Activated naive CD8-positive, alpha-beta T cell (primary cell): ENCODE results near the gene CD83.
A peak's percentile ranks its signal among the peaks of the same experiment; 100 is the strongest.
"Not testable (repeated sequence)": the region's sequence is repeated elsewhere in the genome, so short reads cannot be mapped to it uniquely, and the experiment has no call there.

Experiments used
- H3K27ac Mint-ChIP-seq: one replicate; pipeline ENCODE4 v1.8.0; 2021; ENCODE audit warnings: mixed read lengths
- H3K27me3 Mint-ChIP-seq: one replicate; pipeline ENCODE4 v1.8.0; 2021; ENCODE audit warnings: mixed read lengths
- H3K36me3 Mint-ChIP-seq: one replicate; pipeline ENCODE4 v1.8.0; 2021; ENCODE audit warnings: mixed read lengths
- H3K4me1 Mint-ChIP-seq: one replicate; pipeline ENCODE4 v1.8.0; 2021; ENCODE audit warnings: low read depth, mixed read lengths
- H3K4me3 Mint-ChIP-seq: one replicate; pipeline ENCODE4 v1.8.0; 2021; ENCODE audit warnings: mild to moderate bottlenecking, mixed read lengths
- H3K9me3 Mint-ChIP-seq: one replicate; pipeline ENCODE4 v1.8.0; 2021; ENCODE audit warnings: low read depth, mixed read lengths

CD83 gene, protein sequence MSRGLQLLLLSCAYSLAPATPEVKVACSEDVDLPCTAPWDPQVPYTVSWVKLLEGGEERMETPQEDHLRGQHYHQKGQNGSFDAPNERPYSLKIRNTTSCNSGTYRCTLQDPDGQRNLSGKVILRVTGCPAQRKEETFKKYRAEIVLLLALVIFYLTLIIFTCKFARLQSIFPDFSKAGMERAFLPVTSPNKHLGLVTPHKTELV

GRCh38 chr6:14117158-14118090 lies at the start of gene CD83:
Gene CD83 (plus strand): TSS chr6:14117772. CDS start chr6:14117812, 40 bp downstream.
- peaks cover 40% of the 10 kb centered on the region for H3K4me1 Mint-ChIP-seq

GRCh38 chr6:14068133-14068532 lies 49.4 kb upstream of the CD83 start:
- Mint-ChIP-seq H3K36me3 (no peaks in the 10 kb centered on the region), H3K27ac (no peak overlapping the region), H3K4me1 (peaks cover 2% of the 10 kb centered on the region), H3K4me3 (no peak overlapping the region), H3K27me3 (no peaks in the 10 kb centered on the region), H3K9me3 (no peaks in the 10 kb centered on the region)

More at GRCh38 chr6:14117158-14118090, at the start of gene CD83:
- peaks cover 14% of the 10 kb centered on the region for H3K36me3 Mint-ChIP-seq
- no peaks in the 10 kb centered on the region for H3K9me3 Mint-ChIP-seq
- no peaks in the 10 kb centered on the region for H3K27me3 Mint-ChIP-seq
- H3K27ac Mint-ChIP-seq = peak within 1 kb of the TSS; percentile 93
- peak within 1 kb of the TSS; percentile 90 for H3K4me3 Mint-ChIP-seq

DNA sequence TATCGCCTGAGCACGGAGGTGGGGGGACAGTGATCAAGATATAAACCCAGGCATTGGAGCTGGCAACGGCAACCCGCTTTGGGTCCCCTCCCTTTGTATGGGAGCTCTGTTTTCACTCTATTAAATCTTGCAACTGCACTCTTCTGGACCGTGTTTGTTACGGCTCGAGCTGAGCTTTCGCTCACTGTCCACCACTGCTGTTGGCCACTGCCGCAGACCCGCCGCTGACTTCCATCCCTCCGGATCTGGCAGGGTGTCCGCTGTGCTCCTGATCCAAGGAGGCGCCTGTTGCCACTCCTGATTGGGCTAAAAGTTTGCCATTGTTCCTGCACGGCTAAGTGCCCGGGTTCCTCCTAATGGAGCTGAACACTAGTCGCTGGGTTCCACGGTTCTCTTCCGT lies 48.9 kb upstream of the CD83 start:
- Mint-ChIP-seq H3K27me3 (no peaks in the 10 kb centered on the region), H3K4me3 (no peak overlapping the region), H3K9me3 (no peaks in the 10 kb centered on the region), H3K36me3 (no peaks in the 10 kb centered on the region), H3K27ac (no peak overlapping the region), H3K4me1 (peaks cover 4% of the 10 kb centered on the region)

- H3K27me3 Mint-ChIP-seq = no peaks in the 10 kb centered on the region
- H3K4me1 Mint-ChIP-seq = peaks cover 20% of the 10 kb centered on the region
- no peak overlapping the region for H3K4me3 Mint-ChIP-seq
- no peak overlapping the region for H3K27ac Mint-ChIP-seq
- no peaks in the 10 kb centered on the region for H3K9me3 Mint-ChIP-seq
- H3K36me3 Mint-ChIP-seq = no peaks in the 10 kb centered on the region
Measured at GRCh38 chr6:14070457-14070856, 47.1 kb upstream of the CD83 start.

DNA sequence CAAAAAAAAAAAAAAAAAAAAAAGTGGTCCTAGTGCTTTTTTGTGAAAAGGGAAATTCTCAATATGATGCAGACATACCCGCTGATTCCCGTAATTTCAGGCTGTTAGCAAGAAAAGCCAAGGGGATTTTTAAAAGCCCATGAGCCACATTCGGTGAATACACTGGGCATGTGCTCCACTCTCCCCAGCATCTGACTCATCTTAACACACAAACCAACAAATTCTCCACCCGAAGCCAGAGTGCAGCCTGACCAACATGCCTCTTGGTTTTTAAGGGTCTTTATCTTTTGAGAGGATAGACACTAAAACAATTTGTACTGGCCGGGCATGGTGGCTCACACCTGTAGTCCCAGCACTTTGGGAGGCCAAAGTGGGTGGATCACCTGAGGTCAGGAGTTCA lies 45.5 kb upstream of the CD83 start:
- no peak overlapping the region for H3K27ac Mint-ChIP-seq
- H3K4me3 Mint-ChIP-seq = no peak overlapping the region
- no peaks in the 10 kb centered on the region for H3K36me3 Mint-ChIP-seq
- no peaks in the 10 kb centered on the region for H3K27me3 Mint-ChIP-seq
- H3K9me3 Mint-ChIP-seq = no peaks in the 10 kb centered on the region
- H3K4me1 Mint-ChIP-seq = peaks cover 21% of the 10 kb centered on the region

GRCh38 chr6:14073561-14074354 lies 43.8 kb upstream of the CD83 start:
- H3K4me1 Mint-ChIP-seq = peaks cover 23% of the 10 kb centered on the region
- not testable (repeated sequence) for H3K4me3 Mint-ChIP-seq, H3K27me3 Mint-ChIP-seq, H3K9me3 Mint-ChIP-seq, H3K36me3 Mint-ChIP-seq
- peak overlapping the region; percentile 46 for H3K27ac Mint-ChIP-seq

GRCh38 chr6:14074476-14075094 lies 43.0 kb upstream of the CD83 start:
- Mint-ChIP-seq H3K9me3 (no peaks in the 10 kb centered on the region), H3K36me3 (no peaks in the 10 kb centered on the region), H3K4me1 (peaks cover 23% of the 10 kb centered on the region), H3K4me3 (peak overlapping the region; percentile 75), H3K27me3 (no peaks in the 10 kb centered on the region), H3K27ac (peak overlapping the region; percentile 87)

DNA sequence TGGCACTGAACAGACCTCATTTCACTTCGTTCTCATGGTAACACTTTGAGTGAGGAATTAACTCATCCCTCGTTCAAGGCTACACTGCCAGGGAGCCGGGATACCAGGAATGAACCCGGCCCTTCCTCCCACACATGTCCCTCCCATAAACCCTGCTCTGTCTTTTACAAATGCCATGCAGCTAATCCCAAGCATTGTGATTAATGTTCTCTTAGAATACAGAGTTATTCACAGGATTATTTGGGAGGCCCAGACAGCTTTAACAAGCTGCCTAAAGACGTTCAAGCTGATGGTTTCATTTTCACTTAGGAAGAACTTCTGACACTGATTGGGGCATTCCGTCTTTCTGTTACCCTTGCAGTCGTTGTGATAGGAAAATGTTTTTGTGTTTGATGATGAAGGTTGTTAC lies 42.5 kb upstream of the CD83 start:
- peak overlapping the region; percentile 87 for H3K27ac Mint-ChIP-seq
- H3K27me3 Mint-ChIP-seq = no peaks in the 10 kb centered on the region
- no peaks in the 10 kb centered on the region for H3K36me3 Mint-ChIP-seq
- peak overlapping the region; percentile 75 for H3K4me3 Mint-ChIP-seq
- H3K4me1 Mint-ChIP-seq = peaks cover 23% of the 10 kb centered on the region
- no peaks in the 10 kb centered on the region for H3K9me3 Mint-ChIP-seq

DNA sequence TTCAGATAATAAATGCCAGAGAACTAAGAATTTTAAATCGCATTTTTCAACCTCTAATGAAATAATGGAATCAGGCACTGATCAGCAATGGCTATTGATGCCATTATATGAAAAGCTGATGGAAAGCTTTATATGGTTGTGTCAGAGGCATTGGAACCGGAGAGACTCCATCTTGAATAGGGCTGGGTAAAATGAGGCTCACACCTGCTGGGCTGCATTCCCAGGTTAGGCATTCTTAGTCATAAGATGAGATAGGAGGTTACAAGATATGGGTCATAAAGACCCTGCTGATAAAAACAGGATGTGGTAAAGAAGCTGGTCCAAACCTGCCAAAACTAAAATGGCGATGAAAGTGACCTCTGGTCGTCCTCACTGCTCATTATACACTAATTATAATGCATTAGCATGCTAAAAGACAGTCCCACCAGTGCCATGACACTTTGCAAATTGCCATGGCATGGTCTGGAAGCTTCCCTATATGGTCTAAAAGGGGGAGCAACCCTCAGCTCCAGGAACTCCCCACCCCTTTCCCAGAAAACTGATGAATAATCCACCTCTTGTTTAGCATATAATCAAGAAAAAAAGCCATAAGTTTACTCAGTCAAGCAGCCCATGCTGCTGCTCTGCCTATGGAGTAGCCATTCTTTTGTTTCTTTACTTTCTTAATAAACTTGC lies 40.2 kb upstream of the CD83 start:
- Mint-ChIP-seq H3K9me3 (no peaks in the 10 kb centered on the region), H3K27ac (peak overlapping the region; percentile 25), H3K4me1 (peaks cover 23% of the 10 kb centered on the region), H3K27me3 (no peaks in the 10 kb centered on the region), H3K4me3 (no peak overlapping the region), H3K36me3 (no peaks in the 10 kb centered on the region)

- Mint-ChIP-seq H3K4me3 (no peak overlapping the region), H3K9me3 (no peaks in the 10 kb centered on the region), H3K4me1 (peaks cover 14% of the 10 kb centered on the region), H3K27ac (no peak overlapping the region), H3K36me3 (no peaks in the 10 kb centered on the region), H3K27me3 (no peaks in the 10 kb centered on the region)
Measured at GRCh38 chr6:14079433-14079832, 38.1 kb upstream of the CD83 start.

DNA sequence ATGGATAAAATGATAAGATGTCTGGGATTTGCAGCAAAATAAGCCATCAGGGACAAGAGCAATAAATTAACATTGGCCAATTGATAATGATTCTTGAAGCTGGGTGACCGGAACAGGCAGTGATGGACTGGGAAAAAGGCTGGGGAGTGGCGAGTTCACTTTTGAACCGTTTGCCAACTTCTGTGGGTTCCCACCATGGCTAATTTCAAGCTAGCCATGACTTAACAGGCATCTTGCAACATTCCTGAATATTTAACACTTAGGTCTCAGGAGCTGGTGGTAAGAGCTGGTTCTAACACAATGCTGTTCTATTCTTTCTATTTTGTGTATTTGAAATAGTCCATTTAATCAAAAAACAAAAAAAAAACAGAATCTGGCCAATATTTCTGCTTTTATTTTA lies 37.6 kb upstream of the CD83 start:
- Mint-ChIP-seq H3K9me3 (no peaks in the 10 kb centered on the region), H3K36me3 (no peaks in the 10 kb centered on the region), H3K27ac (no peak overlapping the region), H3K4me3 (no peak overlapping the region), H3K27me3 (no peaks in the 10 kb centered on the region), H3K4me1 (peaks cover 10% of the 10 kb centered on the region)

- Mint-ChIP-seq H3K9me3 (no peaks in the 10 kb centered on the region), H3K36me3 (no peaks in the 10 kb centered on the region), H3K4me3 (no peak overlapping the region), H3K27ac (no peak overlapping the region), H3K27me3 (no peaks in the 10 kb centered on the region), H3K4me1 (peaks cover 3% of the 10 kb centered on the region)
Measured at GRCh38 chr6:14081126-14081525, 36.4 kb upstream of the CD83 start.

DNA sequence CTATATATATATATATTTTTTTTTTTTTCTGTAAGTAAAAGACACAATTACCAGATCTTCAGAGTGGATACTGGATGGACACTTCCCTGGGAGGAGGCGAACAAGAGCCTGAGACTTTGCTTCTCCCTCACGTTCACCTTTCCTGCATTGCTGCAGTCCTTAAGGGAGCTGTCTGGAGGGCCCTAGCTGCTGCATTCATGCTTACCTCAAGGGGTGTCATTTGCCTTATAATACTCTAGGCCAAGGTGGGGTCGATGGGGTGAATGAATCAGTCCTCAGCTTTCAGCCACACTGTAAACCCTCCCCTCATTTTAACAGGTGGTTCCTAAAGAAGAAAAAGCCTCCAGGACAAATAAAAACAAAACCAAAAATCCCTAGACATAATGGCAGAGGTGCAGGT lies 34.8 kb upstream of the CD83 start:
- Mint-ChIP-seq H3K9me3 (no peaks in the 10 kb centered on the region), H3K4me1 (no peaks in the 10 kb centered on the region), H3K27me3 (no peaks in the 10 kb centered on the region), H3K4me3 (no peak overlapping the region), H3K36me3 (no peaks in the 10 kb centered on the region), H3K27ac (no peak overlapping the region)

- no peaks in the 10 kb centered on the region for H3K9me3 Mint-ChIP-seq
- no peaks in the 10 kb centered on the region for H3K36me3 Mint-ChIP-seq
- H3K27ac Mint-ChIP-seq = no peak overlapping the region
- H3K4me1 Mint-ChIP-seq = no peaks in the 10 kb centered on the region
- no peak overlapping the region for H3K4me3 Mint-ChIP-seq
- no peaks in the 10 kb centered on the region for H3K27me3 Mint-ChIP-seq
Measured at GRCh38 chr6:14083262-14083661, 34.3 kb upstream of the CD83 start.
